HG02610 (cell line): ENCODE results near the gene ATCAY.

ENCODE experiments used
- ATAC-seq: cut with Tn5 transposase; IDR thresholded peaks from one replicate; pipeline ENCODE4 v1.9.1; 2021; ENCODE audit warnings: mild to moderate bottlenecking, moderate library complexity; ENCODE audit not compliant: unreplicated experiment

Gene ATCAY, protein sequence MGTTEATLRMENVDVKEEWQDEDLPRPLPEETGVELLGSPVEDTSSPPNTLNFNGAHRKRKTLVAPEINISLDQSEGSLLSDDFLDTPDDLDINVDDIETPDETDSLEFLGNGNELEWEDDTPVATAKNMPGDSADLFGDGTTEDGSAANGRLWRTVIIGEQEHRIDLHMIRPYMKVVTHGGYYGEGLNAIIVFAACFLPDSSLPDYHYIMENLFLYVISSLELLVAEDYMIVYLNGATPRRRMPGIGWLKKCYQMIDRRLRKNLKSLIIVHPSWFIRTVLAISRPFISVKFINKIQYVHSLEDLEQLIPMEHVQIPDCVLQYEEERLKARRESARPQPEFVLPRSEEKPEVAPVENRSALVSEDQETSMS

DNA sequence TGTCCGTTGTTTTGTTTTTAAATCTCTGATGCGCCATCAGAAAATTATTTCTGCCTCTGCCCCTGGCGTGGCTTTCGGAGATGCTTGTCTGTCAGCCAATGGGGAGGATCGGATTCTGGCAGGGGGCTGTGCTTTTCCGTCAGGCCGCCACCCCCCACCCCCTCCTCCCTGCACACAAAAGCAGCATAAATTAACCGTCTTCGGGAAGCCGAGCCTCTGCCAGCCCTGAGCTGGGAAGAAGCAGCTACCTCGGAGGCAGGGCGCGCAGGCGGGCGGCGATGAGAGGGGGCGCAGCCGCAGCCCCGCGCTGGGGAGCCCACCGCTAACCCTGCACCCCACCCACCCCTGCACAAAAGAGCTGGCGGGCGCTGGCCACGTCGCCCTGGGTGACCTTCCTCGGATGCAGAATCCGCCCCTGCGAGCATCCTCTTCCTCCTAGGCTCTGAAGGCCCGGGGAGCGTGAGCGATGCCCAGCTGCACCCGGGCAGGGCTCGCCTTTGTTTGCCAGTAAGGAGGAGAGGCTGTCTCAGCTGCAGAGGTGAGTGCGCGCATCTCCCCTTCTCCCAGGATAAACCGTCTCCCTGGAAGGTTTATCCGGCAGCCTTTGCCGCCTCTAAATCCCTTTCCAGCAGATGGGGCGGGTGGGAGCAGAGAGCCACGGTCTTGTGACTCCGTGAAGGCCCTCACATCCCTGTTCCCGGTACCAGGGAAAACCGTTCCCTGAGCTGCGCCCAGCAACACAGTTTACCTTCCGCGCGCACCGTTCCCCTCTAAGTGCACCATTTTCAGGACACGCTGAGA lies at the start of gene ATCAY:
TSS of gene ATCAY (plus strand) at position 215 of the 801 bp plus-strand sequence. CDS start 5,083 bp downstream, outside the sequence.
- ATAC-seq: no peak

DNA sequence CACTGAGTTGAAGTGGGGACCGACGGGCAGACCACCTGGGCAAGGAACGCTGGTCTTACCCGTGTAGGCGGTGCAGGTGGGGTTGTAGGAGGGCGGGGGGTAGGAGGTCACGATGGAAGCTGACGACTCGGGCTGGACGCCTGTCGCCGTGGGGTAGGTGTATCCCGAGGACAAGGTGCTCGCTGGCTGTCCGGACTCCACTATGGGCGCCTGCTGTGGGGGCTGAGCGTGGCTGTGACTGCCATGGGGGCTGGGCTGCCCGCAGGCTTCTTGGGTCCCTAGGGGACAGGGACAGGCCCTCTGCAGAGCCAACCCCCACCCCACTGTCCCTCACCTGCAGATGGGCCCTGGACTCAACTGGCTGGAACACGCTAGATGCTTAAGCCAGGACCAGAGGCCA lies 48.9 kb upstream of the ATCAY start:
- ATAC-seq: no peak

DNA sequence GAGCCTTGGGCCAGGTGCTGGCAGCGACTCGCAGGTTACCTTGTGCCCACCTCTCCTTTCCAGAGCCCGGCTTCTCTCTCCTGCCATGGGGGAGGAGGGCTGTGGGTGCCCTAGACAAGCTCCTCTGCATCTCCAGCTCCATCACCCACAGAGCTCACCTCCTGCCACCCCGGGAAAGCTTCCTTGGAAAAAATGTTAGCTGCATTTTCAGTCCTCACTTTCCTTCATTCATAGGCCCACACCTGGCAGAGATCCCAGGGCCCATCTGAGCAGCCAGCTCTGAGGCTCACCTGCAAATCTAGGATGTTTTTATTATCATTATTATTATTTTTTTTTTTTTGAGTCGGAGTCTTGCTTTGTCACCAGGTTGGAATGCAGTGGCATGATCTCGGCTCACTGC lies 48.5 kb upstream of the ATCAY start:
- ATAC-seq: no peak

DNA sequence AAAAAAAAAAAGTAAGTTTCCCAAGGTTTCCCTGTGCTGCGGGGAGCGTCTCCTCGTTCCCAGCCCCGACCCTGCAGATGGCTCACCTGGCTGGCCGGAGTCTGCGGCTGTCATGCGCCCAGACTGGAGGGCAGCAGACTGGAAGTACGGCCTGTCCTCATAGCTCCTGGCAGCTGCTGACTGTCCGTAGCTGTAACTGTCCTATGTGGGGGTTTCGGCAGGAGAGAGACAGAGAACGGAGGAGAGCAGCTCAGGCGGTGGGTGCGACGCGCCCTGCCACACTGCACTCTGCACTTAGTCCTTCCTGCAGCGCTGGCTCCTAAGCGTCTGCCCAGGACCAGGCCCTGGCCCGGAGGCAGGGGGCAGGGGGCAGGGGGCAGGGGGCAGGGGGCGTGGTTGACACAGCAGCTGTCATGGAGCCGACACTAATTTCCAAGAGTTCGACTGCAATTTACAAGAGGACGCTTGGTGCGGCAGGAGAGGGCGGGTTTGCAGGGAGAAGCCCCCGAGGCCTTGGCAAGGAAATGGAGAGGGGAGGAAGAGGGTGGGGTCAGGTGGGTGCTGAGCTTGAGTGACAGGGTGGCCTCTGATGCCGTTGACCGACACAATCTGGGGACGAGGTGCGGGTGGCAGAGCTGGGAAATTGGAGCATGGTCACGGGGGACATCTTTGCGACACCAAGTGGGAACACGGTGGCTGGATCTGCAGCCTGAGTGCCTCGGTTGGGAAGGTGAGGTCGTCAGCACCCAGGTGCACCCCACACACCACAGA lies 46.7 kb upstream of the ATCAY start:
- no peak for ATAC-seq

DNA sequence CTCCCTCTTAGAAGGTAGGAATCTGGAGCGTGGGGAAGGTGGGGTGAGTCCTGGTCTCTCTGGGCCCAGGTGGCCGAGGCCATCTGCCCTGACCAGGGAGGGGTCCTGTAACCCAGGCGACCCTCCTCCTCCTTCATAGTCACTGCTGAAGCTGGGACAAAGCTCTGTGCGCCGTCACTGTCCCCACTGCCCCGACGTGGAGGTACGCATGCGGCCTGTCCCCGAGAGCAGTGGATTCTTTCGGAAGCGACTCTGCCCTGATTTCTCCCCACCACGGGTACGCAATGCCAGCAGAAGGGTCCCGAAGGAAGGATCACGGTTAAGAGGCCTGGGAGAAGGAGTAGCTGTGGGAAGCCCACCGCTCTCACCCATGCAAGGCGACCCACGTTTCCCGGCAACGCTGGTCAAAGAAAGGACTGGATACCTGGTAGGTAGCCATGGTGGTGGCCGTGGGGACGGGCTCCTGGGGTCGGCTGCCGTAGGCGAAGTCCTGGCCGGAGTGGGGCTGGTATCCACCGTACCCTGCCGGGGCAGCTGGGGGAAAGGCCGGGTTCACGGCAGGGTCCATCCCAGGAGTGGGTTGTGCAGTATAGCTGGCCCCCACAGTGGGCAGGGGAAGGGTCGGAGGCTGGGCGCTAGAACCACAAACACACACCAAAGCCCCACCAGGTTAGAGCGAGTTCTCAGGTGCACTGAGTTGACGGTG lies 46.0 kb upstream of the ATCAY start:
- ATAC-seq: no peak

DNA sequence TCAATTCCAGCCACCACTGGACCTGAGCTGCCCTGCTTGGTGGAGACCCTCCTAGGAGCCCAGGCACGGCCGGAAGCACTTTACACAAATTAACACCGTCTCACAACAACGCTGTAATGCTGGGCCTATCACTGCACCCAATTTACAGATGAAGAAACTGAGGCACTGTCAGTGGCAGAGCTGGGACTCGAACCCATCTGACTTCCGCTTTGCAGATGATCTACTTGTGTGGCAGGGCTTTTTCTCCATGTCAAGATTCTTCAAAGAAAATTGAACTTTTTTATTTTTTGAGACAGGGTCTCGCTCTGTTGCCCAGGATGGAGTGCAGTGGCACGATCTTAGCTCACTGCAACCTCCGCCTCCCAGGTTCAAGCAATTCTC lies 45.4 kb upstream of the ATCAY start:
- no peak for ATAC-seq

DNA sequence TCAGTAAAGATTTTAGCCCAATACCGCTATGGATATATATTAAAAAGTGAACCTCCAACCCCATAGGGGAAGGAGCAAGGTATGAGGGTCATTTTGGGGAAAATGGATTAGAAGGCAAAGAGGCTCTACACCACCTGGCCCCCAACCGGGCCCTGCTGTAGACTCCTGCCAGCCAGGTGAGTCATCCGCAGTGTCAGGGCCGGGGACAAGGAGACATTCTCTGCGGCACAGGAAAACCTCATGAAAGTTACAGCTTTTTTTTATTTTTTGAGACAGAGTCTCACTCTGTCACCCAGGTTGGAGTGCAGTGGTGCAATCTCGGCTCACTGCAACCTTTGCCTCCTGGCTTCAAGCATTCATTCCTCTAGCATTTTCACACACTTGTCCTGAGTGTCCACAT lies 43.6 kb upstream of the ATCAY start:
- ATAC-seq: no peak

DNA sequence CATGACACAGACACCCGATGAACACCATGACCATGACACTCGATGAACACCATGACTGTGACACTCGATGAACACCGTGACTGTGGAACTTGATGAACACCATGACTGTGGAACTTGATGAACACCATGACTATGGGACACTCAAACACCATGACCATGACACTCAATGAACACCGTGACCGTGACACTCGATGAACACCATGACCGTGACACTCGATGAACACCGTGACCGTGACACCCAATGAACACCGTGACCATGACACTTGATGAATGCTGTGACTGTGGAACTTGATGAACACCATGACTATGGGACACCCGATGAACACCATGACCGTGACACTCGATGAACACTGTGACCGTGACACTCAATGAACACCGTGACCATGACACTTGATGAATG lies 43.2 kb upstream of the ATCAY start:
- ATAC-seq: no peak

DNA sequence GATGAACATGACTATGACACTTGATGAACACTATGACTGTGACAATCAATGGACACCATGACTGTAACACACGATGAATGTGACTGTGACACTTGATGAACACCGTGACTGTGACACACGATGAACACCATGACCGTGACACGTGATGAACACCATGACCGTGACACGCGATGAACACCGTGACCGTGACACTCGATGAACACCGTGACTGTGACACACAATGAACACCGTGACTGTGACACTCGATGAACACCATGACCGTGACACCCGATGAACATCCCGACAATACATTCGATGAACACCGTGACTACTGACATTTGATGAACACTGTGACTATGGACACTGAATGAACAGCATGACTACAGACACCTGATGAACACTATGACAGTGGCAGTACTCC lies 42.6 kb upstream of the ATCAY start:
- no peak for ATAC-seq

DNA sequence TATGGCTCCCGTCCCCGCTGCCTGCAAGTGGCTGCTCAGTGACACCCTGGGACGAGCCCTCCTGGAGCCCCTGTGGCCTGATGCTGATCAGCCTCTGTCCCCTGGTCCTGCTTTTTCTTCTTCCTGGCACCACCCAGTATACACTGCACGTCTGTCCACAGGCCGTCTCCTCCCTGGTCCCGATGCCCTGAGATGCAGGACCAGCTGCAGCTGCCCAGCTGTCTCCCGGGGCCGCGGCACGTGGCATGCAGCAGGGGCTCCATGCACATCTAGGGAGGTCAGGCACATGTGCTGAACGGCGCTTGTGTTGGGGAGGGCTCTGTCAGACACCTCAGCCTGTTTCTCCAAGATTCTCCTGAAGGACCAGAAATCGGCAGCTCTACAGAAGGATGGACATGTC lies 41.8 kb upstream of the ATCAY start:
- ATAC-seq: no peak

DNA sequence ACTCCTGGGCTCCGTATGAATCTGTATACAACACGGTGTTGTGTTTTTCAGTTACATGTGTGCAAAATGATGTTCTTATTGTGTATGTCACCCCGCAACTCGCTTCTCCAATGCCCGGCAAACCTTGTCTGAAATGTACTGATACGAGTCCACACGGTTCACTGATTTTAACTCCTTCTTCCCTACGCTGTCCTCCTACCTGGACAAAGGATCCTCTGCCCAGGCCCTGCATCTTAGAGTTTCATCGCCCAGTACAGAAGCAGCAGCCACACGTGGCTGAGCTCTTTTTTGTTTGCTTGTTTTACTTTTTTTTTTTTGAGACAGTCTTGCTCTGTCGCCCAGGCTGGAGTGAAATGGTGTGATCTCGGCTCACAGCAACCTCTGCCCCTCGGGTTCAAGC lies 40.5 kb upstream of the ATCAY start:
- ATAC-seq: no peak

DNA sequence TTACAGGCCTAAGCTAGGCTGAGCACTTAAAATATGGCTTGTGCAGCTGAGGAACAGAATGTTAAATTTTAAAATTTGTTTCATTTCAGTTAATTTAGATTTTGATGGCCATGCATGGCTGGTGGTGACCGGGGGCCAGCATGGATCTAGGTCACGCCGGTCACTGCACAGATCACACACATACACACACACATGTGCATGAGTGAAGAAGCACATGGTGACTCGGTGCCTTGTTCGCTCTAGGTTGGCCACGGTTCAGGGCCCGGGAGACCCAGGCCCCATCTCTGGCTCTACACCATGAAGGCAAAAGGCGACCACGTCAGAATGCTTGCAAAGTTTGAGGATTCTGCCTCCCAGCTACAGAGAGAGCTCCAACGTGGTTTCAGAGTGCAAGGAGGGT lies 39.7 kb upstream of the ATCAY start:
- no peak for ATAC-seq

DNA sequence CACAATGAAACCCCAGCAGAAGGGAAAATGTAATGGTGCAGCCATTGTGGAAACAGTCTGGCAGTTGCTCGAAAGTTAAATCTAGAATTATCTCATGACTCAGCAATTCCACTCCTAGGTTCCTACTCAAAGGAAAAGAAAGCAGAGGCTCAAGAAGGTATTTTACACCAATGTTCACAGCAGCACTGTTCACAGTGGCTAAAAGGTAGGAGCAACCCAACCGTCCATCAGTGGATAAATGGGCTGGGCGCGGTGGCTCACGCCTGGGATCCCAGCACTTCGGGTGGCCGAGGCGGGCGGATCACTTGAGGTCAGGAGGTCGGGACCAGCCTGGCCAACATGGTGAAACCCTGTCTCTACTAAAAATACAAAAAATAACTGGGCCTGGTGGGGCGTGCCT lies 37.5 kb upstream of the ATCAY start:
- ATAC-seq: no peak

DNA sequence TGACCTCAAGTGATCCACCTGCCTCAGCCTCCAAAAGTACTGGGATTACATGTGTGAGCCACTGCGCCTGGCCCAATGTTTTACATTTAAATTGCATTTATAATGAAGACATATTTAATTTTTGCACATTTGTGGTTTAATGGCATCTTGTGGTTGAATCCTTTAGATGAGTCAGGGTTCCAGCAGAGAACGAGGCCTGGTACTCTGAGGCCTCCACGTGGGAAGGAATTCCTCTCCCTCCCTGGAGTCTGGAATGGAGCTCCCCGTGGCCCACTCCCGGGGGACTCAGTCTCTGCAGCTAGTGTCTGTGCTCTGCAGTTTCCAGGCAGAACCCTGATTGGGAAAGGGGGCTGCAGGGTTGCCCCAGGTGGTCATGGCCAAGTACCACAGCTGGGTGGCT lies 35.9 kb upstream of the ATCAY start:
- no peak for ATAC-seq

DNA sequence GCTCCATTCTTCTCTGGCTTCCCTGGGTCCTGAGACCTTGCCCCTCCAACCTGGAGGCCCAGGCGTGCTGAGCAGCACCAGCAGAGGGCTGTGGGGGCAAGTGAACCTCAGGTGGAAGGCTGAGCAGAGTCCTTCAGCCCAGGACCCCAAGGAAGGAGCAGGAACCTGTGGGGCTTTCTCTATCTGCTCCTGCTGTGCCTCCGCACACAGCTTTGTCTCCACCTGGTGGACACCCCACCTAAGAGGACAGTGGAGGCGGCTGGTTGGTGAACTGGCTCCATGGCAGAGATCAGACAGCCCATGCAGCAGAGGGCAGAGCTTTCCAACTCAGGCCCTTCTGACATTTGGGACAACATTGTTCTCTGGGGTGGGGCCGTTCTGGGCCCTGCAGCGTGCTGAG lies 31.4 kb upstream of the ATCAY start:
- ATAC-seq: no peak

DNA sequence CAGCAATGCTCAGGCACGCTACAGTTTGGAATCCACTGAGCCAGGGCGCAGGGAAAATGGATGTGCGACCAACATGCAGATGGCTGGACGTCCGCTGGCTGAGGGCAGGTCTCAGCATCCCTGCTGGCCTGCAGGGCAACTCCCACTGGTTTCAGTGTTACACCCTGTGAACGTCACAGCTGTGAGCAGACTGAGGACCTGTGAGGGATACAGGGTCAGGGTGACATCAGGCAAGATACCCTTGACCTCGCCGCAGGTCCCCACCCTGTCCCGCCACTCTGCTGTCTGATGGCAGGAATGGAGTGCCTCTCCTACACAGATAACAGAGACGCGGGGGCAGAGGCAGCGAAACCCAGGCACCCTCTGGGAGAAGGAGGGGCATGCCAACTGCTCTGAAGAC lies 30.7 kb upstream of the ATCAY start:
- no peak for ATAC-seq

DNA sequence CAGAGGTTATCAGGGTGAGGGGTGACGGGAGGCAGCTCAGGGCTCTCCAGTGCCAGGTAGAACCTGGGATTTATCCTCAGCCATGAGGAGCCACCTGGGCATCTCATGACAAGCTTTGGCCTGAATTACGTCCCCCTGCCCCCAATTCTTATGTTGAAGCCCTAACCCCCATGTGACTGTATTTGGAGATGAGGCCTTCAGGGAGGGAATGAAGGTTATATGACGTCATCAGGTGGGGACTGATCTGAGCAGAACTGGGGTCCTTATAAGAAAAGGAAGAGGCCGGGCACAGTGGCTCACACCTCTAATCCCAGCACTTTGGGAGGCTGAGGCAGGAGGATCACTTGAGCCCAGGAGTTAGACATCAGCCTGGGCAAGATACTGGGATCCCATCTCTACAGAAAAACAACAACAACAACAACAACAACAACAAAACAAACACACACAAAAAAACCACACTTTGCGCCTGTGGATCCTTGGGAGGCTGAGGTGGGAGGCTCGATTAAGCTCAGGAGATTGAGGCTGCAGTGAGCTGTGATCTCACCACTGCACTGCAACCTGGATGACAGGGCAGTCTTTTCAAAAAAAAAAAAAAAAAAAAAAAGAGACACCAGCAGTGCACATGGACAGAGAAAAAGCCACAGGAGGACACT lies 30.0 kb upstream of the ATCAY start:
- no peak for ATAC-seq

DNA sequence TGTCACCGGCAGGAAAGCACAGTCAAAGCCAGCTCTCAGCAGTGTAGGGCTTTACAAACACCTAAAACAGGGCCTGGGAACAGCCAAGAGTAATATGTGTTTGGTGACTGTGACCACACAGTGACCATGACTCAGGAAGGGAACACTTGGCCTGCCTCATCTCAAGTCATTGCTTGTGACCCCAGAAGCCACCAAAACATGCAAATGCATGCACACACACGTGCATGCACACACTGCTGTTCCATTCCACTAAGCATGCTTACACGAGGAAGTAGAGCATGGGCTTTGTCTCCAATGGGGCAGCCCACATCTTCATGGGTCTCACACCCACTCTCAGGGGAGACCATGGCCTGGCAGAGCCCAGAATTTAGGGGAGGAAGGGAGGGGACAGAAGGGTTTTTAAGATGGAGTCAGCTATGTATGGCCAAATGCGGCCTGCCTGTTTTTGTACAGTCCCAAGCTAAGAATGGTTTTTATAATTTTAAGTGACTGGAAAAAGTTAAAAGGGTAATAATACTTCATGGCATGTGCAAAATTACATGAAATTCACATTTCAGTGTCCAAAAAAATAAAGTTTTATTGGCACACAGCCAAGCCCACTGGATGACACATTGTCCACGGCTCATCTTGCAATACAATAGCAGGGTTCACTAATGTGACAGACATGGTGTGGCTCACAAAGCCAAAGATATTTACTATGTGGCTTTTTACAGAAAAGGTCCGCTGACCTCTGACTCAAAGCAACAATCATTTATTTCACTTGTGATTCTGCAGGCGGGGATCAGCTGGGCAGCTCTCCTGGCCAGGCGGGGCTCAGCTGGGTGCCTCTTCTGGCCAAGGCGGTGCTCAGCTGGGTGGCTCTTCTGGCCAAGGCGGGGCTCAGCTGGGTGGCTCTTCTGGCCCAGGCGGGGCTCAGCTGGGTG lies 29.0 kb upstream of the ATCAY start:
- ATAC-seq: no peak

DNA sequence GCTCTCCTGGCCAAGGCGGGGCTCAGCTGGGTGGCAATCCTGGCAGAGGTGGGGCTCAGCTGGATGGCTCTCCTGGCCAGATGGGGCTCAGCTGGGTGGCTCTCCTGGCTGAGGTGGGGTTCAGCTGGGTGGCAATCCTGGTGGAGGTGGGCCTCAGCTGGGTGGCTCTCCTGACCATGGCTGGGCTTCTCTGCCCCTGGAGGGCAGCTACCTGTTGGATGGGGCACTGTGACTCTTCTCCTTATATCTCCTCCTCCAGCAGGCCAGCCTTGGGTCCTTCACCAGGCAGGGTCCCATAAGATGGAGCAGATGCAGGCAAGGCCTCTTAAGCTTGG lies 28.3 kb upstream of the ATCAY start:
- no peak for ATAC-seq
